Cardiac muscle cell (in vitro differentiated cells and primary cell): Measurements from ENCODE around the gene NTSR1. TPM values are rescaled to one million over a fixed set of nuclear protein-coding genes. Genes with fewer than 3 reads are reported as not detected.

Source experiments
- DNase-seq, 2 donors: peaks; one replicate each; pipeline versions ENCODE4 v3.0.0 to v3.0.0-alpha.2; 2010 to 2017; ENCODE audit warnings: low read depth in 1 of 2, low spot score in 1 of 2
- H3K27ac ChIP-seq: fragments of 200-600 bp; sonication (generic); 2 replicates; pipeline ENCODE4 v1.5.1; 2016
- H3K27me3 ChIP-seq: fragments of 200-600 bp; sonication (generic); 2 replicates; pipeline ENCODE4 v1.6.0; 2016; ENCODE audit warnings: control low read depth
- H3K36me3 ChIP-seq: fragments of 200-600 bp; sonication (generic); 2 replicates; pipeline ENCODE4 v1.5.1; 2016; ENCODE audit warnings: control low read depth
- H3K4me1 ChIP-seq: fragments of 200-600 bp; sonication (generic); 2 replicates; pipeline ENCODE4 v1.8.1; 2017; ENCODE audit warnings: low read depth, mild to moderate bottlenecking, mixed run types
- H3K4me3 ChIP-seq: fragments of 200-600 bp; sonication (generic); 2 replicates; pipeline ENCODE4 v1.5.1; 2016; ENCODE audit warnings: mild to moderate bottlenecking
- H3K9me3 ChIP-seq: fragments of 200-600 bp; sonication (generic); 2 replicates; pipeline ENCODE4 v1.5.1; 2017; ENCODE audit warnings: low read depth, mild to moderate bottlenecking, control low read depth
- CTCF ChIP-seq: IDR thresholded peaks from 2 replicates; pipeline ENCODE4 v1.5.1; 2012; ENCODE audit warnings: low read depth, mild to moderate bottlenecking, low read length
- polyA plus RNA-seq: library from polyadenylated mRNA; unstranded; fragments of >200 nt; fragmentation: Nextera tagmentation; extraction: Ambion mirVana; gene quantifications from 2 replicates; pipeline ENCODE4 v1.2.1, GENCODE V29; 2016
- total RNA-seq: library from RNA; depleted of rRNA; stranded (reverse); fragments of >200 nt; gene quantifications from 2 replicates; pipeline ENCODE4 v1.2.3, GENCODE V29; 2016

Gene NTSR1
- total and polyA plus RNA-seq, 2 experiments from 2014 or later: 0.03 TPM; not detected in 1

- no peak overlapping the region for H3K27ac ChIP-seq
- H3K27me3 ChIP-seq: no peaks in the 10 kb centered on the region
- DNase-seq: no peak
- no peaks in the 10 kb centered on the region for H3K36me3 ChIP-seq
- H3K9me3 ChIP-seq: no peaks in the 10 kb centered on the region
- H3K4me3 ChIP-seq: no peak overlapping the region
- H3K4me1 ChIP-seq: peaks cover 1% of the 10 kb centered on the region
- TF ChIP-seq CTCF: no peak
Observed at GRCh38 chr20:62780696-62781095, 72.1 kb downstream of the NTSR1 start.

- no peak for DNase-seq
- no peak overlapping the region for H3K4me3 ChIP-seq
- no peak overlapping the region for H3K27ac ChIP-seq
- peaks cover 11% of the 10 kb centered on the region for H3K4me1 ChIP-seq
- no peaks in the 10 kb centered on the region for H3K27me3 ChIP-seq
- TF ChIP-seq CTCF: peak; percentile 37
- H3K9me3 ChIP-seq: no peaks in the 10 kb centered on the region
- H3K36me3 ChIP-seq: no peaks in the 10 kb centered on the region
Observed at GRCh38 chr20:62782149-62782892, 73.7 kb downstream of the NTSR1 start.

GRCh38 chr20:62782893-62783278 is 74.2 kb downstream of the NTSR1 start:
- DNase-seq: peak in 1 of 2 donors; percentile 43
- Histone ChIP-seq H3K36me3 (no peaks in the 10 kb centered on the region), H3K4me1 (peaks cover 11% of the 10 kb centered on the region), H3K27me3 (no peaks in the 10 kb centered on the region), H3K27ac (peak overlapping the region; percentile 9), H3K4me3 (no peak overlapping the region), H3K9me3 (no peaks in the 10 kb centered on the region)
- no peak for TF ChIP-seq CTCF

GRCh38 chr20:62784497-62784896 is 75.9 kb downstream of the NTSR1 start:
- H3K4me3 ChIP-seq: no peak overlapping the region
- no peak overlapping the region for H3K27ac ChIP-seq
- H3K27me3 ChIP-seq: no peaks in the 10 kb centered on the region
- no peak for TF ChIP-seq CTCF
- H3K4me1 ChIP-seq: peaks cover 13% of the 10 kb centered on the region
- DNase-seq: no peak
- H3K36me3 ChIP-seq: no peaks in the 10 kb centered on the region
- no peaks in the 10 kb centered on the region for H3K9me3 ChIP-seq

GRCh38 chr20:62785393-62785792 is 76.8 kb downstream of the NTSR1 start:
- DNase-seq: peak in 1 of 2 donors; percentile 82
- Histone ChIP-seq H3K9me3 (no peaks in the 10 kb centered on the region), H3K4me3 (no peak overlapping the region), H3K36me3 (no peaks in the 10 kb centered on the region), H3K27me3 (no peaks in the 10 kb centered on the region), H3K4me1 (peaks cover 13% of the 10 kb centered on the region), H3K27ac (peak overlapping the region; percentile 91)
- no peak for TF ChIP-seq CTCF
